ENCODE results near the gene LPGAT1. TPM values are rescaled to one million over a fixed set of nuclear protein-coding genes. Genes with fewer than 3 reads are reported as not detected.

LPGAT1 gene
- total RNA-seq, 1 experiment from 2014 or later = 50.6 TPM

GRCh38 chr1:211752951-211753486, 77.5 kb downstream of the LPGAT1 start:
- CTCF ChIA-PET = no interaction called here
- RAD21 ChIA-PET (ENCODE audit: low non-redundant PET in 1 of 2, low total read pairs in 2 of 2, uncharacterized antibody in 2 of 2, unreplicated experiment in 2 of 2) = no interaction called here

More at GRCh38 chr1:211752951-211753486, 77.5 kb downstream of the LPGAT1 start:
- H3K79me2 ChIP-seq (ENCODE audit: insufficient read depth, low read length) = no peaks in the 10 kb centered on the region
- H3K4me1 ChIP-seq (ENCODE audit: control insufficient read depth in 1 of 2, insufficient read depth in 2 of 2, low read length in 2 of 2) = no peaks in the 10 kb centered on the region
- H3K9me3 ChIP-seq (ENCODE audit: control insufficient read depth in 1 of 2, insufficient read depth in 1 of 2, low read depth in 1 of 2, low read length in 2 of 2) = no peaks in the 10 kb centered on the region
- POLR2A ChIA-PET = interaction anchor here (1.3 kb wide), 1 partner anchor 17 kb away, joined by 4 read pairs; no protein-coding TSS in a partner anchor
- DNase-seq (ENCODE audit: low read depth, low spot score) (no peak), ATAC-seq (no peak)
- intact Hi-C loops (cut with micrococcal nuclease) = no loop called here
- no peaks in the 10 kb centered on the region for H3K9me2 ChIP-seq (ENCODE audit: insufficient read depth)
- H4K20me1 ChIP-seq (ENCODE audit: insufficient read depth) = no peaks in the 10 kb centered on the region
- H3K36me3 ChIP-seq (ENCODE audit: control insufficient read depth in 1 of 2, insufficient read depth in 2 of 2, low read length in 2 of 2) = peaks cover 0 to 3% of the 10 kb centered on the region in 2 experiments; a peak in 1 of 4 replicates
- no TSS peak for BruUV-seq (replicated peaks)
- H3K27ac ChIP-seq (ENCODE audit: low read depth, low read length) = no peak overlapping the region
- no peaks in the 10 kb centered on the region for H3K27me3 ChIP-seq (ENCODE audit: insufficient read depth, low read length)
- no peak overlapping the region for H2AFZ ChIP-seq (ENCODE audit: low read depth, low read length, poor library complexity, severe bottlenecking)
- H3K9ac ChIP-seq (ENCODE audit: low read length) = no peak overlapping the region
- TF ChIP-seq SIN3A (IDR thresholded peaks at IDR 0.05; ENCODE audit: low read depth) = no peak
- TF ChIP-seq EZH2phosphoT487 (IDR thresholded peaks at IDR 0.05; ENCODE audit: borderline replicate concordance) = no peak
- TF ChIP-seq YY1 (IDR thresholded peaks at IDR 0.05; ENCODE audit: extremely low read depth, insufficient replicate concordance, low read depth, low read length) = no peak
- no peak for TF ChIP-seq EZH2 (IDR thresholded peaks at IDR 0.05)
- TF ChIP-seq REST (IDR thresholded peaks at IDR 0.05; ENCODE audit: low read depth) = no peak
- no peak for TF ChIP-seq POLR2AphosphoS5 (IDR thresholded peaks at IDR 0.05; ENCODE audit: low read depth, low read length)
- no peak for TF ChIP-seq MAX (IDR thresholded peaks at IDR 0.05)
- no peak for TF ChIP-seq FOSL1 (IDR thresholded peaks at IDR 0.05; ENCODE audit: low read depth)
- no peak for TF ChIP-seq RAD21 (IDR thresholded peaks at IDR 0.05; ENCODE audit: low read depth)
- no peak for TF ChIP-seq ZNF274 (IDR thresholded peaks at IDR 0.05; ENCODE audit: low read depth, low read length)
- TF ChIP-seq SRF (IDR thresholded peaks at IDR 0.05; ENCODE audit: low read depth) = no peak
- TF ChIP-seq POLR2A (IDR thresholded peaks at IDR 0.05; ENCODE audit: borderline replicate concordance, extremely low read depth, insufficient read depth, insufficient read length) = no peak
- no peak overlapping the region for H3K4me3 ChIP-seq (replicated peaks in 1 of 2; ENCODE audit: low read depth in 1 of 2, low read length in 2 of 2)
- no peak overlapping the region for H3K4me2 ChIP-seq (ENCODE audit: low read length)

Data from HCT116 (cell line).